Natural killer cell (primary cell): Measurements from ENCODE around the gene CINP. TPM values are rescaled to one million over a fixed set of nuclear protein-coding genes. Genes with fewer than 3 reads are reported as not detected.

Source experiments
- ATAC-seq, 3 donors: fragments of 150-1000 bp in 2 of 3; fragments of 200-7000 bp in 1 of 3; cut with Tn5 transposase; 1 replicate in 1 of 3; 2 replicates in 2 of 3; pipeline ENCODE4 v1.10.0; 2021; ENCODE audit warnings: mild to moderate bottlenecking in 2 of 3, moderate library complexity in 2 of 3
- DNase-seq, 2 donors: peaks; one replicate each; pipeline versions ENCODE4 v3.0.0 to v3.0.0-alpha.2; 2013 to 2021; ENCODE audit warnings: mixed read lengths in 1 of 2
- H3K27ac ChIP-seq: one replicate; pipeline ENCODE4 v1.5.1; 2013; ENCODE audit warnings: mild to moderate bottlenecking, low read length
- H3K27me3 ChIP-seq: one replicate; pipeline ENCODE4 v1.6.1; 2013; ENCODE audit warnings: low read length; ENCODE audit not compliant: control insufficient read depth, insufficient read depth
- H3K36me3 ChIP-seq: one replicate; pipeline ENCODE4 v1.6.1; 2013; ENCODE audit warnings: low read length; ENCODE audit not compliant: control insufficient read depth, insufficient read depth
- H3K4me1 ChIP-seq: one replicate; pipeline ENCODE4 v1.6.1; 2013; ENCODE audit warnings: low read length; ENCODE audit not compliant: control insufficient read depth, insufficient read depth
- H3K4me3 ChIP-seq: one replicate; pipeline ENCODE4 v1.5.1; 2013; ENCODE audit warnings: low read length
- H3K9me3 ChIP-seq: one replicate; pipeline ENCODE4 v1.6.1; 2013; ENCODE audit warnings: low read length; ENCODE audit not compliant: control insufficient read depth, insufficient read depth
- H3K27ac Mint-ChIP-seq, 2 donors: one replicate each; pipeline ENCODE4 v1.8.0; 2022; ENCODE audit warnings: mild to moderate bottlenecking in 2 of 2, mixed read lengths in 2 of 2, moderate library complexity in 1 of 2
- H3K27me3 Mint-ChIP-seq, 2 donors: one replicate each; pipeline ENCODE4 v1.8.0; 2022; ENCODE audit warnings: low read depth in 2 of 2, mixed read lengths in 2 of 2
- H3K36me3 Mint-ChIP-seq: one replicate; pipeline ENCODE4 v1.8.0; 2022; ENCODE audit warnings: mixed read lengths
- H3K4me1 Mint-ChIP-seq, 2 donors: one replicate each; pipeline ENCODE4 v1.8.0; 2022; ENCODE audit warnings: mixed read lengths in 2 of 2
- H3K4me3 Mint-ChIP-seq: one replicate; pipeline ENCODE4 v1.8.0; 2022; ENCODE audit warnings: mild to moderate bottlenecking, moderate library complexity, mixed read lengths
- H3K9me3 Mint-ChIP-seq, 2 donors: one replicate each; pipeline ENCODE4 v1.8.0; 2022; ENCODE audit warnings: mixed read lengths in 2 of 2
- CTCF ChIP-seq: fragments of 200-600 bp; IDR thresholded peaks from one replicate; pipeline ENCODE4 v1.8.0; 2022; ENCODE audit warnings: antibody characterized with exemption
- WGBS: methylation state at CpG from one replicate; pipeline ENCODE4 v1.1.7; 2013; ENCODE audit warnings: missing lambda C conversion rate; ENCODE audit not compliant: insufficient coverage; 5-methylcytosine and 5-hydroxymethylcytosine counted together
- intact Hi-C: fragments of 100-400 bp; cut with micrococcal nuclease; formaldehyde crosslinking; loops from one replicate; pipeline ENCODE4 v1.14.2; 2022
- total RNA-seq, 4 donors: library from RNA; stranded (reverse); fragments of 120-200 nt in 1 of 4; gene quantifications; one replicate each; pipeline versions ENCODE4 v1.2.3 to v1.2.4, GENCODE V29; 2013 to 2022

The CINP gene
- total RNA-seq, 3 donors from 2014 or later (not counting 1 experiment from before 2014, with no cell fraction given), result 22.4 to 30.0 (median 23.3) TPM

- TF ChIP-seq CTCF, result no peak
- Mint-ChIP-seq H3K4me1 (peaks cover 22 to 35% of the 10 kb centered on the region in 2 donors), H3K27ac (no peak overlapping the region), H3K9me3 (no peaks in the 10 kb centered on the region), H3K4me3 (no peak overlapping the region), H3K36me3 (no peaks in the 10 kb centered on the region), H3K27me3 (no peaks in the 10 kb centered on the region)
- DNase-seq (peak; percentile 40 to 49), ATAC-seq (peak in 2 of 3 donors; percentile 11 to 21)
- 6% methylated on average over 53 of the region's 53 CpGs for WGBS
- Histone ChIP-seq H3K27ac (peak overlapping the region; percentile 66), H3K9me3 (no peaks in the 10 kb centered on the region), H3K4me3 (peak overlapping the region; percentile 52), H3K27me3 (no peaks in the 10 kb centered on the region), H3K36me3 (peaks cover 6% of the 10 kb centered on the region), H3K4me1 (peaks cover 23% of the 10 kb centered on the region)
- intact Hi-C loops, result loop anchor here (2.0 to 10.0 kb wide), 2 partner anchors 151 to 229 kb away; partner anchors contain the start of gene RCOR1
These were observed 673 bp upstream of the CINP start for GRCh38 chr14:102363182-102363943.

GRCh38 chr14:102362084-102362483 lies 606 bp downstream of the CINP start:
- peak overlapping the region; percentile 88 for H3K4me3 Mint-ChIP-seq
- WGBS, result 20% methylated on average over 4 of the region's 4 CpGs
- Histone ChIP-seq H3K9me3 (no peaks in the 10 kb centered on the region), H3K27ac (peak overlapping the region; percentile 74), H3K36me3 (peaks cover 17% of the 10 kb centered on the region), H3K4me3 (peak overlapping the region; percentile 71), H3K27me3 (no peaks in the 10 kb centered on the region), H3K4me1 (peaks cover 17% of the 10 kb centered on the region)
- DNase-seq (peak; percentile 23 to 44), ATAC-seq (peak; percentile 2 to 24 (median 4))
- intact Hi-C loops, result loop anchor here (1.0 to 10.0 kb wide), 3 partner anchors 43 to 231 kb away; partner anchors contain the start of genes RCOR1 and ZNF839
- no peaks in the 10 kb centered on the region for H3K27me3 Mint-ChIP-seq
- no peaks in the 10 kb centered on the region for H3K36me3 Mint-ChIP-seq
- H3K27ac Mint-ChIP-seq, result no peak overlapping the region
- H3K9me3 Mint-ChIP-seq, result no peaks in the 10 kb centered on the region
- no peak for TF ChIP-seq CTCF
- H3K4me1 Mint-ChIP-seq, result peaks cover 19 to 28% of the 10 kb centered on the region in 2 donors

GRCh38 chr14:102360388-102360787 lies 2.3 kb downstream of the CINP start:
- peaks cover 26% of the 10 kb centered on the region for H3K36me3 ChIP-seq
- intact Hi-C loops, result loop anchor here (10.0 kb wide), 1 partner anchor 154 kb away; no protein-coding TSS in a partner anchor
- WGBS, result 94% methylated on average over 3 of the region's 3 CpGs
- no peak for DNase-seq
- H3K9me3 ChIP-seq, result no peaks in the 10 kb centered on the region
- H3K9me3 Mint-ChIP-seq, result no peaks in the 10 kb centered on the region
- H3K4me1 ChIP-seq, result peaks cover 17% of the 10 kb centered on the region
- H3K27ac Mint-ChIP-seq, result no peak overlapping the region
- TF ChIP-seq CTCF, result no peak
- peaks cover 14 to 23% of the 10 kb centered on the region in 2 donors for H3K4me1 Mint-ChIP-seq
- H3K27me3 Mint-ChIP-seq, result no peaks in the 10 kb centered on the region
- no peak overlapping the region for H3K4me3 Mint-ChIP-seq
- no peak overlapping the region for H3K27ac ChIP-seq
- H3K27me3 ChIP-seq, result no peaks in the 10 kb centered on the region
- H3K36me3 Mint-ChIP-seq, result no peaks in the 10 kb centered on the region
- H3K4me3 ChIP-seq, result no peak overlapping the region
- ATAC-seq, result no peak
